GM12878 (cell line): ENCODE measurements around the gene KAZN. TPM values are rescaled to one million over a fixed set of nuclear protein-coding genes. Genes with fewer than 3 reads are reported as not detected.

Experiments used
- ATAC-seq: fragments of 200-7000 bp; cut with Tn5 transposase; 3 replicates; pipeline ENCODE4 v1.9.1; 2020; ENCODE audit warnings: mild to moderate bottlenecking, moderate library complexity
- BruUV-seq: library from RNA; stranded (reverse); fragments of 400-500 nt; replicated peaks from 2 replicates; lab custom pipeline; 2021; lab: Mats Ljungman, UMichigan
- CTCF ChIA-PET: fragments of 300-600 bp; sonication (Branson Sonifier 250); formaldehyde crosslinking; extraction: SDS; loops from one replicate; lab custom pipeline; 2021; ENCODE audit warnings: inconsistent platforms; lab: Yijun Ruan, JAX
- POLR2A ChIA-PET: fragments of 350-600 bp; formaldehyde crosslinking; extraction: SDS; loops from one replicate; lab custom pipeline; 2021; ENCODE audit warnings: inconsistent platforms; lab: Charles Lee
- RAD21 ChIA-PET: fragments of 300-600 bp; sonication (Branson Sonifier 250); formaldehyde crosslinking; loops from one replicate; lab custom pipeline; 2023; ENCODE audit warnings: antibody characterized with exemption; ENCODE audit not compliant: unreplicated experiment; lab: Charles Lee
- SMC1A ChIA-PET: fragments of 300-600 bp; sonication (Branson Sonifier 250); formaldehyde crosslinking; loops from one replicate; lab custom pipeline; 2023; ENCODE audit not compliant: unreplicated experiment, uncharacterized antibody; lab: Charles Lee
- DNase-seq: peaks from one replicate; pipeline ENCODE4 v3.0.0-alpha.2; 2011; ENCODE audit warnings: low read depth, low spot score
- FAIRE-seq: peaks from 3 replicates; lab custom pipeline; 2011; peaks lifted over from hg19 to GRCh38; lab: Jason Lieb, UNC
- H2AFZ ChIP-seq: 2 replicates; pipeline ENCODE4 v1.6.0; 2011; ENCODE audit warnings: low read depth, low read length, control low read depth; ENCODE audit not compliant: control insufficient read depth
- H3K27ac ChIP-seq: 2 replicates; pipeline ENCODE4 v1.5.1; 2011; ENCODE audit warnings: control low read depth; ENCODE audit not compliant: control insufficient read depth, insufficient read depth
- H3K27me3 ChIP-seq, 2 experiments: replicated peaks in 1 of 2; 2 replicates each; pipeline versions ENCODE4 v1.6.0 to v1.6.1; 2011; ENCODE audit warnings: low read length in 1 of 2; ENCODE audit not compliant: control insufficient read depth in 2 of 2, insufficient read depth in 2 of 2
- H3K36me3 ChIP-seq, 2 experiments: 2 replicates each; pipeline ENCODE4 v1.5.1; 2011; ENCODE audit warnings: low read length in 1 of 2; ENCODE audit not compliant: control insufficient read depth in 2 of 2, insufficient read depth in 2 of 2
- H3K4me1 ChIP-seq: 2 replicates; pipeline ENCODE4 v1.6.1; 2011; ENCODE audit warnings: mild to moderate bottlenecking, low read length, moderate library complexity, mixed read lengths; ENCODE audit not compliant: control insufficient read depth, insufficient read depth
- H3K4me2 ChIP-seq: 2 replicates; pipeline ENCODE4 v1.6.0; 2011; ENCODE audit warnings: control low read depth; ENCODE audit not compliant: control insufficient read depth, insufficient read depth
- H3K4me3 ChIP-seq: fragments of 200-600 bp; sonication (generic); 2 replicates; pipeline ENCODE4 v1.5.1; 2016
- H3K79me2 ChIP-seq: 2 replicates; pipeline ENCODE4 v1.6.0; 2011; ENCODE audit warnings: low read length; ENCODE audit not compliant: control insufficient read depth, insufficient read depth
- H3K9ac ChIP-seq: 2 replicates; pipeline ENCODE4 v1.8.0; 2011; ENCODE audit warnings: low read length, control low read depth, mixed read lengths; ENCODE audit not compliant: control insufficient read depth, insufficient read depth
- H3K9me3 ChIP-seq: replicated peaks from 3 replicates; pipeline ENCODE4 v1.5.1; 2011; ENCODE audit warnings: mild to moderate bottlenecking, low read length; ENCODE audit not compliant: control insufficient read depth, insufficient read depth
- H4K20me1 ChIP-seq: 2 replicates; pipeline ENCODE4 v1.6.0; 2011; ENCODE audit not compliant: control insufficient read depth, insufficient read depth
- CHD1 ChIP-seq: IDR thresholded peaks from 2 replicates; pipeline ENCODE4 v1.6.1; 2012; ENCODE audit warnings: low read depth, low read length, improper control_type of control experiment
- CREB1 ChIP-seq: IDR thresholded peaks from 2 replicates; pipeline ENCODE4 v1.6.1; 2012; ENCODE audit warnings: low read depth, mild to moderate bottlenecking, inconsistent platforms
- DPF2 ChIP-seq: fragments of 450-650 bp; IDR thresholded peaks from 2 replicates; pipeline ENCODE4 v1.6.1; 2017; ENCODE audit warnings: mild to moderate bottlenecking
- EED ChIP-seq: sonication (generic); IDR thresholded peaks from 2 replicates; pipeline ENCODE4 v1.6.1; 2016; ENCODE audit warnings: antibody characterized with exemption, low read depth
- EP300 ChIP-seq, 2 experiments: fragments of 150-350 bp in 1 of 2; IDR thresholded peaks; 2 replicates each; pipeline ENCODE4 v1.6.1; 2011 to 2012; ENCODE audit warnings: low read depth in 2 of 2, low read length in 2 of 2, borderline replicate concordance in 1 of 2, improper control_type of control experiment in 1 of 2, inconsistent platforms in 1 of 2; ENCODE audit not compliant: control insufficient read depth in 1 of 2
- PAX8 ChIP-seq: fragments of 450-650 bp; IDR thresholded peaks from 2 replicates; pipeline ENCODE4 v1.6.1; 2017; ENCODE audit warnings: mild to moderate bottlenecking, moderate library complexity
- PBX3 ChIP-seq: IDR thresholded peaks from 2 replicates; pipeline ENCODE4 v1.6.1; 2011; ENCODE audit warnings: mild to moderate bottlenecking, low read depth, low read length, moderate library complexity; ENCODE audit not compliant: insufficient replicate concordance
- PML ChIP-seq: IDR thresholded peaks from 2 replicates; pipeline ENCODE4 v1.6.1; 2012; ENCODE audit warnings: low read length, inconsistent platforms
- SPI1 ChIP-seq: IDR thresholded peaks from 2 replicates; pipeline ENCODE4 v1.6.1; 2011; ENCODE audit warnings: low read depth, mild to moderate bottlenecking, low read length, moderate library complexity, borderline replicate concordance; ENCODE audit not compliant: insufficient read depth
- TCF3 ChIP-seq: IDR thresholded peaks from 2 replicates; pipeline ENCODE4 v1.6.1; 2012; ENCODE audit warnings: low read depth, mild to moderate bottlenecking, low read length, borderline replicate concordance; ENCODE audit not compliant: insufficient read depth
- TCF7 ChIP-seq: IDR thresholded peaks from 2 replicates; pipeline ENCODE4 v1.6.1; 2014; ENCODE audit warnings: antibody characterized with exemption, borderline replicate concordance
- ZNF274 ChIP-seq: IDR thresholded peaks from one replicate; pipeline ENCODE4 v1.8.0; 2011; ENCODE audit not compliant: insufficient read length, insufficient read depth
- ZNF622 ChIP-seq: fragments of 450-650 bp; IDR thresholded peaks from 2 replicates; pipeline ENCODE4 v1.6.1; 2017; ENCODE audit warnings: mild to moderate bottlenecking, inconsistent platforms
- ZSCAN29 ChIP-seq: fragments of 450-650 bp; IDR thresholded peaks from 2 replicates; pipeline ENCODE4 v1.6.1; 2017; ENCODE audit warnings: mild to moderate bottlenecking, moderate library complexity
- WGBS: methylation state at CpG from one replicate; pipeline ENCODE4 v1.1.6; 2016; ENCODE audit warnings: low lambda C conversion rate; ENCODE audit not compliant: insufficient replicate concordance, insufficient coverage; ENCODE audit errors: missing lambda C conversion rate; 5-methylcytosine and 5-hydroxymethylcytosine counted together
- in situ Hi-C: fragments of 300-500 bp; cut with MboI; formaldehyde crosslinking; loops from 9 replicates; pipeline ENCODE4 v1.14.3; 2018; ENCODE audit warnings: mixed read lengths
- intact Hi-C: fragments of 100-400 bp; cut with micrococcal nuclease; formaldehyde crosslinking; loops from one replicate; pipeline ENCODE4 v1.14.2; 2022; ENCODE audit not compliant: unreplicated experiment
- polyA plus RNA-seq, 11 experiments: library from polyadenylated mRNA; depleted of rRNA in 4 of 11; unstranded in 6 of 11; stranded (reverse) in 5 of 11; fragments of >200 nt; fragmentation: Nextera tagmentation in 4 of 11; fragmentation: Illumina TruSeq in 1 of 11; extraction: Ambion mirVana in 4 of 11; extraction: Trizol in 1 of 11; gene quantifications; 1 replicate in 1 of 11; 2 replicates in 10 of 11; pipeline versions ENCODE4 v1.2.1 to v1.2.3, GENCODE V29; 2011 to 2016; ENCODE audit warnings: inconsistent platforms in 2 of 11, missing spikeins in 2 of 11, low read depth in 1 of 11
- total RNA-seq, 4 experiments: library from RNA; depleted of rRNA in 3 of 4; stranded (reverse); fragments of >200 nt in 3 of 4; fragmentation: Illumina TruSeq in 1 of 4; extraction: Trizol in 1 of 4; gene quantifications; 2 replicates each; pipeline versions ENCODE4 v1.2.1 to v1.2.3, GENCODE V29; 2013 to 2021
- TF ChIP-seq, protein P1 (sequence below): fragments of 450-650 bp; conservative IDR thresholded peaks from 2 replicates; pipeline ENCODE4 v1.6.1; 2017; ENCODE audit warnings: mild to moderate bottlenecking, moderate library complexity
- TF ChIP-seq, protein P2 (sequence below): fragments of 450-650 bp; IDR thresholded peaks from 2 replicates; pipeline ENCODE4 v1.6.1; 2018; ENCODE audit warnings: mild to moderate bottlenecking, low read depth, moderate library complexity; ENCODE audit not compliant: partially characterized antibody

The KAZN gene
- total and polyA plus RNA-seq, 10 of the 15 experiments (the other 5 are each of a cell fraction or from before 2014, with no cell fraction given) = 0.72 to 4.0 (median 1.2) TPM

GRCh38 chr1:15058261-15058660 lies 459.8 kb downstream of the KAZN start (continued):
- no peak for TF ChIP-seq PBX3
- no peak for TF ChIP-seq CREB1
- no peak for TF ChIP-seq EP300 (IDR thresholded peaks at IDR 0.05; ENCODE audit: borderline replicate concordance in 1 of 2, control insufficient read depth in 1 of 2, low read depth in 2 of 2, low read length in 2 of 2)
- TF ChIP-seq PML = no peak
- no peak for TF ChIP-seq DPF2
- TF ChIP-seq PAX8 = no peak
- no peak for TF ChIP-seq SPI1
- TF ChIP-seq TCF7 = no peak

- intact Hi-C loops = no loop called here
- POLR2A ChIA-PET = no interaction called here
- RAD21 ChIA-PET = no interaction called here
- no peak overlapping the region for H3K4me3 ChIP-seq
- no peaks in the 10 kb centered on the region for H3K79me2 ChIP-seq
- H3K36me3 ChIP-seq = no peaks in the 10 kb centered on the region; a peak in 1 of 4 replicates
- TF ChIP-seq TCF3 (no peak), EED (no peak), ZNF274 (no peak), ZNF622 (no peak), PAX8 (no peak), CHD1 (no peak), ZSCAN29 (no peak)
- TF ChIP-seq, protein P1, sequence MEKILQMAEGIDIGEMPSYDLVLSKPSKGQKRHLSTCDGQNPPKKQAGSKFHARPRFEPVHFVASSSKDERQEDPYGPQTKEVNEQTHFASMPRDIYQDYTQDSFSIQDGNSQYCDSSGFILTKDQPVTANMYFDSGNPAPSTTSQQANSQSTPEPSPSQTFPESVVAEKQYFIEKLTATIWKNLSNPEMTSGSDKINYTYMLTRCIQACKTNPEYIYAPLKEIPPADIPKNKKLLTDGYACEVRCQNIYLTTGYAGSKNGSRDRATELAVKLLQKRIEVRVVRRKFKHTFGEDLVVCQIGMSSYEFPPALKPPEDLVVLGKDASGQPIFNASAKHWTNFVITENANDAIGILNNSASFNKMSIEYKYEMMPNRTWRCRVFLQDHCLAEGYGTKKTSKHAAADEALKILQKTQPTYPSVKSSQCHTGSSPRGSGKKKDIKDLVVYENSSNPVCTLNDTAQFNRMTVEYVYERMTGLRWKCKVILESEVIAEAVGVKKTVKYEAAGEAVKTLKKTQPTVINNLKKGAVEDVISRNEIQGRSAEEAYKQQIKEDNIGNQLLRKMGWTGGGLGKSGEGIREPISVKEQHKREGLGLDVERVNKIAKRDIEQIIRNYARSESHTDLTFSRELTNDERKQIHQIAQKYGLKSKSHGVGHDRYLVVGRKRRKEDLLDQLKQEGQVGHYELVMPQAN = no peak
- TF ChIP-seq, protein P2, sequence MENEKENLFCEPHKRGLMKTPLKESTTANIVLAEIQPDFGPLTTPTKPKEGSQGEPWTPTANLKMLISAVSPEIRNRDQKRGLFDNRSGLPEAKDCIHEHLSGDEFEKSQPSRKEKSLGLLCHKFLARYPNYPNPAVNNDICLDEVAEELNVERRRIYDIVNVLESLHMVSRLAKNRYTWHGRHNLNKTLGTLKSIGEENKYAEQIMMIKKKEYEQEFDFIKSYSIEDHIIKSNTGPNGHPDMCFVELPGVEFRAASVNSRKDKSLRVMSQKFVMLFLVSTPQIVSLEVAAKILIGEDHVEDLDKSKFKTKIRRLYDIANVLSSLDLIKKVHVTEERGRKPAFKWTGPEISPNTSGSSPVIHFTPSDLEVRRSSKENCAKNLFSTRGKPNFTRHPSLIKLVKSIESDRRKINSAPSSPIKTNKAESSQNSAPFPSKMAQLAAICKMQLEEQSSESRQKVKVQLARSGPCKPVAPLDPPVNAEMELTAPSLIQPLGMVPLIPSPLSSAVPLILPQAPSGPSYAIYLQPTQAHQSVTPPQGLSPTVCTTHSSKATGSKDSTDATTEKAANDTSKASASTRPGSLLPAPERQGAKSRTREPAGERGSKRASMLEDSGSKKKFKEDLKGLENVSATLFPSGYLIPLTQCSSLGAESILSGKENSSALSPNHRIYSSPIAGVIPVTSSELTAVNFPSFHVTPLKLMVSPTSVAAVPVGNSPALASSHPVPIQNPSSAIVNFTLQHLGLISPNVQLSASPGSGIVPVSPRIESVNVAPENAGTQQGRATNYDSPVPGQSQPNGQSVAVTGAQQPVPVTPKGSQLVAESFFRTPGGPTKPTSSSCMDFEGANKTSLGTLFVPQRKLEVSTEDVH = no peak
- SMC1A ChIA-PET = interaction anchor here (1.4 kb wide), 1 partner anchor 13 kb away, joined by 4 read pairs; no protein-coding TSS in a partner anchor
- FAIRE-seq (no peak), DNase-seq (no peak), ATAC-seq (no peak)
- H3K9ac ChIP-seq = no peak overlapping the region
- H3K9me3 ChIP-seq = no peaks in the 10 kb centered on the region; the same call in 2 of the 3 replicates
- no peaks in the 10 kb centered on the region for H3K4me1 ChIP-seq
- no peaks in the 10 kb centered on the region for H4K20me1 ChIP-seq
- H3K27me3 ChIP-seq = no peaks in the 10 kb centered on the region
- no TSS peak for BruUV-seq
- no peak overlapping the region for H2AFZ ChIP-seq
- 40% methylated on average over 25 of the region's 25 CpGs for WGBS
- no peak overlapping the region for H3K27ac ChIP-seq
- CTCF ChIA-PET = no interaction called here
- in situ Hi-C loops = no loop called here
- H3K4me2 ChIP-seq = no peak overlapping the region
These were observed 461.6 kb downstream of the KAZN start for GRCh38 chr1:15060104-15060503.
